IPS DF 6.9 (cell line): Measurements from ENCODE around the gene AQP12A.

Source experiments
- DNase-seq: peaks from one replicate; pipeline ENCODE4 v3.0.0-alpha.2; 2013; ENCODE audit warnings: low read depth, low spot score
- H3K27ac ChIP-seq: one replicate; pipeline ENCODE4 v1.5.1; 2013; ENCODE audit warnings: low read length, control low read depth
- H3K27me3 ChIP-seq: 2 replicates; pipeline ENCODE4 v1.6.1; 2013; ENCODE audit warnings: mild to moderate bottlenecking, low read length; ENCODE audit not compliant: control insufficient read depth, insufficient read depth
- H3K36me3 ChIP-seq: 2 replicates; pipeline ENCODE4 v1.6.1; 2013; ENCODE audit warnings: low read length; ENCODE audit not compliant: control insufficient read depth, insufficient read depth
- H3K4me1 ChIP-seq: 2 replicates; pipeline ENCODE4 v1.6.1; 2013; ENCODE audit warnings: low read length; ENCODE audit not compliant: control insufficient read depth, insufficient read depth
- H3K4me3 ChIP-seq: 2 replicates; pipeline ENCODE4 v1.5.1; 2013; ENCODE audit warnings: mild to moderate bottlenecking, low read length
- H3K9me3 ChIP-seq: 2 replicates; pipeline ENCODE4 v1.6.1; 2013; ENCODE audit warnings: low read length, inconsistent platforms; ENCODE audit not compliant: control insufficient read depth, insufficient read depth
- WGBS: extraction: QIAGEN DNeasy Blood & Tissue Kit; methylation state at CpG from one replicate; pipeline ENCODE4 v1.1.7; 2013; ENCODE audit warnings: mixed read lengths, missing lambda C conversion rate; ENCODE audit not compliant: insufficient read length, insufficient coverage; 5-methylcytosine and 5-hydroxymethylcytosine counted together

Gene AQP12A

DNA sequence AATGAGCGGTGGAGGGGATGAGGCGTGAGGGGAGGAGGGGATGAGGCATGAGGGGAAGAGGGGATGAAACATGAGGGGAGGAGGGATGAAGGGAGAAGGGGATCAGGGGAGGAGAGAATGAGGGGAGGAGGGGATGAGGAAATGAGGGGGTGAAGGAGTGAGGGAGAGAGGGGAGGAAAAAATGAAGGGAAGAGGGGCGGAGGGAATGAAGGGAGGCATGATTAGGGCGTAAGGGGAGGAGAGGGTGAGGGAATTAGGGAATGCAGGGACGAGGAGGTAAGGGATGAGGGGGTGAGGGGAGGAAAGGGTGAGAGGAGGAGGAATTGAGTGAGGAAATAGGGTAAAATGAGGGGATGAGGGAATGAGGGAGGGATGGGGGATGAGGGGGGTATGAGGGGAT, 40.5 kb downstream of the AQP12A start:
- Histone ChIP-seq H3K4me3 (no peak overlapping the region), H3K27me3 (no peaks in the 10 kb centered on the region), H3K27ac (no peak overlapping the region), H3K36me3 (peaks cover 38% of the 10 kb centered on the region), H3K4me1 (no peaks in the 10 kb centered on the region), H3K9me3 (no peaks in the 10 kb centered on the region)
- 100% methylated on average over 5 of the region's 5 CpGs for WGBS
- DNase-seq, result no peak

- Histone ChIP-seq H3K27ac (no peak overlapping the region), H3K9me3 (no peaks in the 10 kb centered on the region), H3K27me3 (no peaks in the 10 kb centered on the region), H3K36me3 (peaks cover 39% of the 10 kb centered on the region), H3K4me1 (no peaks in the 10 kb centered on the region), H3K4me3 (no peak overlapping the region)
- no peak for DNase-seq
- WGBS, result no CpG with 5 or more reads among the region's 10 CpGs
Measured at GRCh38 chr2:240732911-240733622, 41.4 kb downstream of the AQP12A start.

- Histone ChIP-seq H3K9me3 (no peaks in the 10 kb centered on the region), H3K27me3 (no peaks in the 10 kb centered on the region), H3K27ac (no peak overlapping the region), H3K36me3 (peaks cover 44% of the 10 kb centered on the region), H3K4me1 (no peaks in the 10 kb centered on the region), H3K4me3 (no peak overlapping the region)
- no CpG with 5 or more reads among the region's 24 CpGs for WGBS
- DNase-seq, result no peak
Measured at GRCh38 chr2:240733803-240734495, 42.3 kb downstream of the AQP12A start.

DNA sequence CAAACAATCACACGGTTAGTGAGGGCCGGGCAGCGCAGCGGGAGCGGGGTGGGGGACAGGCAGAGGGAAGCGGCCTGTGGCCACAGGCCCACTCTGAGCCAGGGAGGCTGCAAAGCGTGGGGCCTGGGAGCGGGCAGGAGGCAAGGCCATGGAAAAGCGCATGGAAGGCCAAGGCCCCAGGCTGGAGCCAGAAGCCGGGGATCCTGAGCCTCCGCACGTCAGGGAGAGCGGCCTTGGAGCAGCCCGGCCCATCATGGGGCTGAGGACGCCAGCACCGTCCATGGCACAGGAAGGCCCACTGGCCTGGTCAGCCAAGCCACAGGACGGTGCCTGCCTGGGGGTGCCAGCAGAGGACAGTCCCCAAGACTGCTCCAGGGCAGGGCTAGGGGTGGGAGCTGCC, 43.1 kb downstream of the AQP12A start:
- Histone ChIP-seq H3K4me3 (no peak overlapping the region), H3K36me3 (peaks cover 49% of the 10 kb centered on the region), H3K27ac (no peak overlapping the region), H3K27me3 (no peaks in the 10 kb centered on the region), H3K4me1 (no peaks in the 10 kb centered on the region), H3K9me3 (no peaks in the 10 kb centered on the region)
- DNase-seq, result no peak
- no CpG with 5 or more reads among the region's 17 CpGs for WGBS

DNA sequence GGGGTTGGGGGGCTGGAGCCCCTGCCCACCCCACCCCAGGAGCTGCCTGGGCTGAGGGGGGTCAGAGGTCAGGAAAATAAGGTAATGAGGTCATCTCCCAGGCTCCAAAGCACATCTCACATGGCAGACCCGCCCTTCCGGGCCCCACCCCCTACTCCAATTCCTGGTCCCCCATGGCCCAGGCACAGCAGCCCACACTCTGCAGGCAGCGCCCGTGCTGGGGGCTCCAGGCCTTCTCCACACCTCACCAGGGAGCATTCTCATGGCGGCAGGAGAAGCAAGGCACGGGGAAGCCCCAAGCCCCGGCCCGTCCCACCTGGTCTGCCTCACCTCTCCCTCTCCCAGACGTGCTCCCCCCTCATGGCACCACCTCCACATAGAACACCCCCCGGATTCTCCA, 43.8 kb downstream of the AQP12A start:
- H3K4me3 ChIP-seq, result no peak overlapping the region
- H3K27me3 ChIP-seq, result no peaks in the 10 kb centered on the region
- no peaks in the 10 kb centered on the region for H3K9me3 ChIP-seq
- no CpG with 5 or more reads among the region's 10 CpGs for WGBS
- no peak for DNase-seq
- H3K4me1 ChIP-seq, result no peaks in the 10 kb centered on the region
- no peak overlapping the region for H3K27ac ChIP-seq
- peaks cover 54% of the 10 kb centered on the region for H3K36me3 ChIP-seq

GRCh38 chr2:240736281-240737250, 44.9 kb downstream of the AQP12A start:
- H3K9me3 ChIP-seq, result no peaks in the 10 kb centered on the region
- peaks cover 58% of the 10 kb centered on the region for H3K36me3 ChIP-seq
- WGBS, result no CpG with 5 or more reads among the region's 35 CpGs
- no peak for DNase-seq
- H3K4me3 ChIP-seq, result no peak overlapping the region
- no peaks in the 10 kb centered on the region for H3K27me3 ChIP-seq
- no peaks in the 10 kb centered on the region for H3K4me1 ChIP-seq
- H3K27ac ChIP-seq, result no peak overlapping the region

- Histone ChIP-seq H3K4me1 (no peaks in the 10 kb centered on the region), H3K27me3 (no peaks in the 10 kb centered on the region), H3K4me3 (no peak overlapping the region), H3K27ac (no peak overlapping the region), H3K36me3 (peaks cover 66% of the 10 kb centered on the region), H3K9me3 (no peaks in the 10 kb centered on the region)
- no CpG with 5 or more reads among the region's 5 CpGs for WGBS
- DNase-seq, result no peak
Measured at GRCh38 chr2:240737512-240737911, 45.8 kb downstream of the AQP12A start.

- H3K4me1 ChIP-seq, result no peaks in the 10 kb centered on the region
- H3K36me3 ChIP-seq, result peaks cover 68% of the 10 kb centered on the region
- H3K27me3 ChIP-seq, result no peaks in the 10 kb centered on the region
- H3K27ac ChIP-seq, result no peak overlapping the region
- no peak overlapping the region for H3K4me3 ChIP-seq
- DNase-seq, result no peak
- no CpG with 5 or more reads among the region's 7 CpGs for WGBS
- H3K9me3 ChIP-seq, result no peaks in the 10 kb centered on the region
Measured at GRCh38 chr2:240737958-240738357, 46.3 kb downstream of the AQP12A start.

GRCh38 chr2:240739797-240740196, 48.1 kb downstream of the AQP12A start:
- Histone ChIP-seq H3K4me3 (no peak overlapping the region), H3K27ac (no peak overlapping the region), H3K4me1 (no peaks in the 10 kb centered on the region), H3K9me3 (no peaks in the 10 kb centered on the region), H3K36me3 (peaks cover 62% of the 10 kb centered on the region), H3K27me3 (no peaks in the 10 kb centered on the region)
- WGBS, result no CpG with 5 or more reads among the region's 16 CpGs
- DNase-seq, result no peak

- no peak overlapping the region for H3K27ac ChIP-seq
- H3K9me3 ChIP-seq, result no peaks in the 10 kb centered on the region
- H3K4me1 ChIP-seq, result no peaks in the 10 kb centered on the region
- WGBS, result no CpG with 5 or more reads among the region's 18 CpGs
- H3K36me3 ChIP-seq, result peaks cover 68% of the 10 kb centered on the region
- no peak overlapping the region for H3K4me3 ChIP-seq
- no peak for DNase-seq
- no peaks in the 10 kb centered on the region for H3K27me3 ChIP-seq
Measured at GRCh38 chr2:240741091-240741490, 49.4 kb downstream of the AQP12A start.
